NCI-H226 (cell line): ENCODE measurements around the gene CFAP251.
"Not testable (repeated sequence)": the region's sequence is repeated elsewhere in the genome, so short reads cannot be mapped to it uniquely, and the experiment has no call there.

ENCODE experiments used
- DNase-seq: peaks from one replicate; pipeline ENCODE4 v3.0.0-alpha.2; 2015

Gene CFAP251

DNA sequence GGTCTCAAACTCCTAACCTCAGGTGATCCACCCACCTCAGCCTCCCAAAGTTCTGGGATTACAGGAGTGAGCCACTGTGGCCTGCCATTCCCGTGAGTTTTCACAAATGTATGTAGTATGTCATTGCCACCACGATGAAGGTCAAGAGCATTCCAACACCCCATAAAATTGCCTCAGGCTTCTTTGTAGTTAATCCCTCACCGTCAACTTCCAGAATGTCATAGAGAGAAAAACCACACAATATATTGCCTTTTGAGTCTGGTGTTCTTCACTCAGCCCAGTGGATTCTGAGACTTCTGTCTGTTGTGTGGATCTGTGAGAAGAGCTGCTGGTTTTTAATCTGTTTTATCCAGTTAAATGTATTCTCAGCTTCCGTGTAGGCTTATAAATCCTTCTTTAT lies 12.6 kb upstream of the CFAP251 start:
- DNase-seq, result no peak

DNA sequence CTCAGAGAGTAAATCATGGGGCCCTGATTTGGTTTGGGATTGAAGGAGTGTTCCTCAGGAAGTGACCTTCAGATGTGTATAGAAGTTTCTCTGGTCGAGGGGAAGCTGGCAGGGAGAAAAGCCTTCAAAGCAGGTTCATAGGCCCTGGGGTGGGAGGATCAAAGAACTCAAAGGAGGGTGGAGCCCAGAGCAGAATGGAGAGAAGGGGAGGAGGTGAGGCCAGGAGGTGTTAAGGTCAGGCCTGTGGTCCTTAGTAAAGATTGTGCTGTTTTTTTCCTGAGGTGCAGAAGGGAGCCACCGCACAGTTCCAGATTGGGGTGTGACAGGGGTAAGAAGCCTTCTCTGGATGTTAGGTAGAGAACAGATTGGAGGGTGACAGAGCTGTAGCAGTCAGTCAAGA lies 9.7 kb upstream of the CFAP251 start:
- DNase-seq, result no peak

DNA sequence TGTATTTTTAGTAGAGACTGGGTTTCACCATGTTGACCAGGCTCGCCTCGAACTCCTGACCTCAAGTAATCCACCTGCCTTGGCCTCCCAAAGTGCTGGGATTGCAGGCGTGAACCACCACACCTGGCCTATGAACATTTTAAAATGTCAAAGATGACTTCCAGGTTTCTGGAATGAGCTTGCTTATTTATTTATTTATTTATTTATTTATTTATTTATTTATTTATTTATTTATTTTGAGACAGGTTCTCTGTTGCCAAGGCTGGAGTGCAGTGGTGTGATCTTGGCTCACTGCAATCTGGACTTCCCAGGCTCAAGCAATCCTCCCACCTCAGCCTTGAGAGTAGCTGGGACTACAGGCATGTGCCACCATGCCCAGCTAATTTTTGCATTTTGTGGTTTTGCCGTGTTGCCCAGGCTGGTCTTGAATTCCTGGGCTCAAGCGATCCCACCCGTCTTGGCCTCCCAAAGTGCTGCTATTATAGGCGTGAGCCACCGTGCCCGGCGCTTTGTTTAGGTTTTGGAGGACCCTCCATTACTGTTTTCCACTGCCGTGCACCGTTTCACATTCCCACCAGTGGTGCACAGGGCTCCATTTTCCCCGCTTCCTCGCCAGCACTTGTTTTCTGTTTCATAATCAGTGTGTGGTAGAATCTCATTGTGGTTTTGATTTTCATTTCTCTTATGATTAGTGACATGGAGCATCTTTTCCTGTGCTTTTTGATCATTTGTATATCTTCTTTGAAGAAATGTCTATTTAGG lies 6.4 kb upstream of the CFAP251 start:
- DNase-seq, result no peak

DNA sequence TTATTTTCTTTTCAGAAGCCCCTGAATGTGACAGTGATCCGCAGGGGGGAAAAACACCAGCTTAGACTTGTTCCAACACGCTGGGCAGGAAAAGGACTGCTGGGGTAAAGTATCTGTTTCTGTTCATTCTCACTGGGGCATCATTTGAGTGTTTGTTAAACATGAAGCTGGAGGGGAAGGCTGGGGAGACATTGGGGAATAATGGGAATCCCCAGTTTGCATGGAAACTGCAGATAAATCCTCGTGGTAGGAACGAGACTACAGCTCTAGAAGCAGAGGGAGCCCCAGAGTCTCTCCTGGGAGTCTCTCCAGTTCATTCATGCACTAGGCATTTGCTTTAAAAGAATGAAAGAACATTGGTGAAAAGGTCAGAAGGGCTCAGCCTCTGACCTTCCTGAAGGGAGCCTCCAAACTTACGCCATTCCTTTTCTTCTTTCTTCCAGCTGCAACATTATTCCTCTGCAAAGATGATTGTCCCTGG lies 2.5 kb upstream of the CFAP251 start:
- peak; percentile 8 for DNase-seq

DNA sequence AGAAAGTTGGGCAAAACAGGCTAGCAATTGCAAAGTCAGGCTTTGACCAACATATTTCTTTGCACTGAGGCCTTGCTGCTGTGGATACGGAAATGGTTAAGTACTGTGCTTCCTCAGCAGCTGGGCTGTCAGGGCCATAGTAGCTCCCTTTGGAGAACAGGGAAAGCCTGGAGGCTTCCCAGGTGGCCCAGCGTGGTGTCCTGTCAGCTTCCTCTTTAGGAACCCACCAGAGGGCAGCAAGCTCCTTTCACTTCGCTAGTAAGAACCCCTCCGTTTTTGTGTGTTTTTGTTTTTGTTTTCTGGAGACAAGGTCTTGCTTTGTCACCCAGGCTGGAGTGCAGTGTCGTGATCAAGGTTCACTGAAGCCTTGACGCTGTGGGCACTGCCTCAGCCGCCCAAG lies 1.7 kb upstream of the CFAP251 start:
- DNase-seq, result no peak

DNA sequence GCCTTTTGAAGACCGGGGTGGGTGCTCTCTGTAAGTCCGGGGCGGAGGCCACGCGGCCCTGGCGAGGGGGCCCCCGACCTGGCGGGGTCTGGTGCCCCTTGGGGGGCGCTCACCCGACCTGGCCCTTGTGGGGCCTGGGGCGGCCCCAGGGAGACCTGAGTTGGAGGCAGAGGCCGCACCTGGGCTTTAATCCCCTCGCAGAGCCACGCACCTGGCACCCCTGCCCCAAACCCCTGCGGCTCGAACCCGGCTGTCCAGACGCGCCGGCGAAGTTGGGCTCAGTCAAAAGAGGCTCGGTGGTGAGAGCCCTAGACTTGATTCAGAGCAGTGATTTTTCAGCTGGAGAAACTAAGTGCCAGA lies 267 bp downstream of the CFAP251 start:
- DNase-seq, result no peak

DNA sequence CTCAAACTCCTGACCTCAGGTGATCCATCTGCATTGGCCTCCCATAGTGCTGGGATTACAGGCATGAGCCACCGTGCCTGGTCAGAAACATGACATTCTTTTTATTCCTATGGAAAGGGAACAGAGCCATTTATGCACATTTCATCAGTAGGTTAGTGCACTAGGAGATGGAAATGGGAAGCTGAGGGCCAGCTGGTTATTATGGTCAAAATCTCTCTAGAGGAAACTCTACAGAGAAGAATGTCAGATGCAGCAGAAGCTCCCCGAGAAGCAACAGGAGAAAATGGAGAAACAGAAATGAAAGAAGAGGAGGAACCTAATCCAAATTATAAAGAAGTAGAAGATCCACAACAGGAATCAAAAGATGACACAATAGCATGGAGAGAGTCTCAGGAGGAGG lies 2.7 kb downstream of the CFAP251 start:
- DNase-seq, result no peak

DNA sequence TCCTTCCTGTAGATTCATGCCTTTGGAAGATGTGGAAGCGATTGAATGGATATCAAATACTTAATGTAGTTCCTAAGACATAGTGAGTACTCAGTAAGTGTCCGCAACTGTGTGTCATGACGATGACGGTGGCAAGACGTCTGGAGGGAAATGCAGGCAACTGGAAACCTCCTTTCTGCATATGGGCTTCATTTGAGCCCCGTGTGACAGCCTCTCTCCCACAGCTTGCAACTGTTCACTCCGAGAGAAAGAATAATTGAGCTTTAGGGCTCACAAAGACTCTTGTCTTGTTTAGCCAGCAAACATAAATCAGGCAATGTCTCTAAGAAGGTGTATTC lies 6.9 kb downstream of the CFAP251 start:
- DNase-seq, result no peak

DNA sequence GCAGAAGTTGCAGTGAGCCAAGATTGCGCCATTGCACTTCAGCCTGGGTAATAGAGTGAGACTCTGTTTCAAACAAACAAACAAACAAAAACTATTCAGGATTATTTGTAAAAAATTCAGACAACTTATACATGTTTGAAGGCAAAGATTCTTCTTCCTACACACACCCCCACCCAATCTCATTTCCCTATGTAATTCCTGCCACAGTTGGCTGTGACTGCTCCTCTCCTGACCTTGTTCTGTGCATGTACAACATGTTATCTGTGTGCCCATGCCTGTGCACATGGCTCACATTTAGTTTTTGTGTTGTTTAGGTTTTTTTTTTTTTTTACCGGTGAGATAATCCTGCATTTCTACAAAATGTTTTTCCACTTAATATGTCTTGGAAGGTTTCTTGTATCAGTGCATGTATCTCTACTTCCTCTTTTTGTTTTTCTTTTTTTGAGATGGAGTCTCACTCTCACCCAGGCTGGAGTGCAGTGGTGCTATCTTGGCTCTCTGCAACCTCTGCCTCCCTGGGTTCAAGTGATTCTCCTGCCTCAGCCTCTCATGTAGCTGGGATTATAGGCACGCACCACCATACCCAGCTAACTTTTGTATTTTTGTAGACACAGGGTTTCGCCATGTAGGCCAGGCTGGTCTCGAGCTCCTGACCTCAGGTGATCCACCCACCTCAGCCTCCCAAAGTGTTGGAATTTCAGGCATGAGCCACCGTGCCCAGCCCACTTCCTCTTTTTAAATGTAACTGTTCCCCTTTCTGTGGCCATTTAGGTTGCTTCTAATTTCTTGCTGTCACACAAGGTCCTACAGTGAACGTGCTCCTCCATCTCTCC lies 8.7 kb downstream of the CFAP251 start:
- DNase-seq, result no peak

DNA sequence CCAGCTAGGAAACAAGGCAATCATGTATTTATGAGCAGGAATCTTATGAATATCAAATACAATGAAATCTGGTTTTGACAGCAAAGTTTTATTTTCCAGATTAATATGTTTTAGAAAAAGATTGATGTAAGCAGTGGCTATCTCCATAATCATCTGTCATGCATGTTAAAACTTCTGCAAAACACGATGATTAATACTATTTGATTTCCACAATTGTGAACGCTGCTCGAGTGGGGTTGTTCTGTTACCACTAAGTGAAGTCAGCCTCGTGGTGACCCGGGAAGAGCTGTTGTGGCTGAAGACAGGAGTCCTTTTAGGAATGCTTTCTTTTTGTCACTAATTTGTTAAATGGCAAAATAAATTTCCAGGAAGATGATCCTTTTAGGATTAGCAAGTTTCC lies 9.4 kb downstream of the CFAP251 start:
- no peak for DNase-seq

DNA sequence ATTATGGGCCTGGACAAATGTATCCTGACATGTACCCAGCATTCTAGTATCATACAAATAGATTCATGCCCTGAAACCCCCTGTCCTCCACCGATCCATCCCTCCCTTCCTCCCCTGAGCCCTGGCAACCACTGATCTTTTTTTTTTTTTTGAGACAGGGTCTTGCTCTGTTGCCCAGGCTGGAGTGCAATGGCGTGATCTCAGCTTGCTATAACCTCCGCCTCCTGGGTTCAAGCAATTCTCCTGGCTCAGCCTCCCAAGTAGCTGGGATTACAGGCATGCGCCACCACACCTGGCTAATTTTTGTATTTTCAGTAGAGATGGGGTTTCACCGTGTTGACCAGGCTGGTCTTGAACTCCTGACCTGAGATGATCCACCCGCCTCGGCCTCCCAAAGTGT lies 11.2 kb downstream of the CFAP251 start:
- not testable (repeated sequence) for DNase-seq

DNA sequence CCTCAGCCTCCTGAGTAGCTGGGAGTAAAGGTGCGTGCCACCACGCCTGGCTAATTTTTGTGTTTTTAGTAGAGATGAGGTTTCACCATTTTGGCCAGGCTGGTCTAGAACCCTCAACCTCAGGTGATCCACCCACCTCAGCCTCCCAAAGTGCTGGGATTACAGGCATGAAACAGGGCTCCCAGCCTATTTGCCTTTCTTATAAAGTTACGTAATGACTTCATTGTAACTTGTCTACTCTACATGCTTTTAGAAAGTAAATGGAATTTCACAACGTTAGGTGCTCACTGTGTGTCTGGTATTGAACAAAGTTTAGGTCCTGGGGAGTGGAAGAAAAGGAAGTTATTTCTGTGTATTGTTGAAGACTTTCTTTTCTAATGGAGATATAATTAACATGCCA lies 12.5 kb downstream of the CFAP251 start:
- no peak for DNase-seq

DNA sequence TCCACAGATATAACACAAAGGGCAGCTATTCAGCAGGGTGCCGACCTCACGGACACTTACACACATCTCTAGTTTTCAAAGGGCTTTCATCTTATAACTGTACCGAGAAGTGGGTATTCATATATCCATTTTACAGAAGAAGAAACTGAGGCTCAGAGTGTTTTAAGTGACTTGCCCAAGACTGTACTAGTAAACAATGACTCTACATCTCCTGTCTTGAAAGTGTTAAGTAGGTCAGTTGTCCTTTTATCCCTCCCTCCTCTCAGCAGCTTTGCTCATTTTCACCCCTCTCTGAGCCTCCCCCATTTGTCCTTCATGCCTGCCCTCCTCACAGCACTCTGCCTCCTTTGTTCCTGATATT lies 13.8 kb downstream of the CFAP251 start:
- no peak for DNase-seq

DNA sequence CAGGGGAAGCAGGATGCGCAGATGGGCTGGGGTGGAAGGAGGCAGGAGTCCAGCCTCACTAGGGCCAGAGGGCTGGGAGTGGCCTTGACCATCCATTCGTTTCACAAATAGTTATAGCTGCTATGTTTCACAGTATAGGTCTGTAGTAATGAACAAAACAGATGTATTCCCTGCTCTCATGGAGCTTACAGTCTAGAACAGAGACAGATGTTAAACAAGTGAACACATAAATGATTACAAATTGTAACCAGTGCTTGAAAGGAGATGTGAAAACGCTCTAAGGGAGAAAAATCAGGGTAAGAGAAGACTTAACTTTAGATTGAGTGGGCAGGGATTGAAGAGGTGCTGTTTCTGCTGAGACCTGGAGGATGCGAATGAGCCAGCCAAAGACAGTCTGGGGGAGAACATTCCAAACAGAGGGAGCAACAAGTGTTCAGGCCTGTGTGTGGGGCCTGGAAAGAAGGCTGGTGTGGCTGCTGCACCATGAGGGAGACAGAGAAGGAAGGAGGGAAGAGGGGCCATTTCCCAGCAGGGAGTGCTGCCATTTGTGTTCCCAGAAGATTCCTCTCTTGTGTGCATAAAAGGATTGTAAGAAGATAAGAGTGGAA lies 14.6 kb downstream of the CFAP251 start:
- DNase-seq, result no peak

DNA sequence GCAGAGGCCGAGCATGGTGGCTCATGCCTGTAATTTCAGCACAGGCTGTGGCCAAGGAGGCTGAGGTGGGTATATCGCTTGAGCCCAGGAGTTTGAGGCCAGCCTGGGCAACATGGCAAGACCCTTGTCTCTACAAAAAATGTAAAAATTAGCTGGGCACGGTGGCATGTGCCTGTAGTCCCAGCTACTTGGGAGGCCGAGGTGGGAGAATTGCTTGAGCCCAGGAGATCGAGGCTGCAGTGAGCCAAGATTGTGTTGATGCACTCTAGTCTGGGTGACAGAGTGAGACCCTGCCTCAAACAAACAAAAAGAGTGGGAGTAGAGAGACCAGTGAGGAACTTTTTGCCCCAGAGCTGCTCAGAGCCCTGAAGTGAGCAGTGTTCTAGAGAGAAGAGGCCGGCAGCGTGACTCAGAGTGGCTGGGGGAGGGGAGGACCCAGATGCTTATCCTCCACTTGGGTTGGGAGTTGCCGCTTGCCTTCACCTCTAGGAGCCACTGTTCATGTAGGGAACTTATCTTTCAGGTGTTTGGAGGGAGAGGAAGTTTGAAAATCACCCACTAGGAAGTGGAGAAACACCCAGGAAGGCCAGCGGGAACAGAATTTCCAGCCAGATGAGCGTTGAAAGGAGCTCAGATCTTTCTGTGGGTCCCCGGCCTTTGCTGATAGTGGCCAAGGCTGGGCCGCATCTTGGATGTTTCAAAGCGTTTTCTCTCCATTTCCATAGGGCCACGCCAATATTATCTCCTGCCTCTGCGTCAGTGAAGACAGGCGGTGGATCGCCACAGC lies 15.3 kb downstream of the CFAP251 start:
- DNase-seq, result no peak

DNA sequence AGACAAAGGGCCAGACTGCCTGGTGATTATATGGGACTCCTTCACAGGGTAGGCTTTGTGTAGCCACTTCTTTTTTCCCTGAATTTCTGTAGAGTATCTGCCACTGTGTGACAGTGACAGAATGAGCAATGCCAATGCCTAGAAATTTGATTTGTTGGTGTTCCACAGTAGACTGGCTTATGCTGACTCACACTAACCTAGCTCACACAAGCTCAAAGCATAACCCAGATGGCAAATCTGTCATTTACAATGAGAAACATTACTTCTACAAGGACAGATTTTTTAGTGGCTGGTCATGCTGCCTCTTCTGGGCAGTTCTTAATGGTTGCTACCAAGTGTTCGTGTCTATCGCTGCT lies 15.9 kb downstream of the CFAP251 start:
- DNase-seq, result no peak

DNA sequence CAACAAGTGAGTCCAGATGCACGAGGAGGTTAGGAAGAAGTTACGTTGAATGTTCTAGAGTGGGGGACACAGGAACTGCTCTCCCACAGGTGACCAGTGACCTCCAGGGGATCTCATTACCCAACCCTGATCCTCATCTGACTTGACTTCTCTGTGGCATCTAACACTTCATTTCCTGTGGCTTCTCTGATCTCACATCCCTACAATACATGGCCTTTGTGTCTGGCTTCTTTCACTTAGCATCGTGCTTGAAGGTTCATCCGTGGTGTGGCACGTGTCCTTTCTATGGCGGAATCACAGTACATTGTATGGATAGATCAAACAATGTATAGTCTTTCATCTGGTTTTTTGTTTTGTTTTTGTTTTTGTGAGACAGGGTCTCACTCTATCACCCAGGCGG lies 19.3 kb downstream of the CFAP251 start:
- DNase-seq, result no peak

DNA sequence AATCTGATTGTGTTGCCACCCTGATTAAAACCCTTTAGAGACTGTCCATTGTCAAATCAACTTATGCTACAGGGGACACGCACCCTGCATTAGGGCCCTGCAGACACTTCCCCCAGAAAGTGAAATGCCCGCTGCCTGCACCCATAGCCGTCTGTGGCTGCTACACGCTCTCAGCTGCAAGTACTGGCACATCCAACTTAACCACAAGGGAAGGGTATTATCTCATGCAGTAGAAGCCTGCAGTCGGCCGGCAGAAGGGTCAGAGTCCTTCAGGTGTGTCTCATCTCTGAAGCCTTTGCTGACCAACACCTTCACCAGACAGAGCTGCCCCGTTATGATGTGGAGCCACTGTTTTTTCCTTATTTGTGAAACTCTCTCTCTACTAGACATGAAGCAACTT lies 20.8 kb downstream of the CFAP251 start:
- no peak for DNase-seq

DNA sequence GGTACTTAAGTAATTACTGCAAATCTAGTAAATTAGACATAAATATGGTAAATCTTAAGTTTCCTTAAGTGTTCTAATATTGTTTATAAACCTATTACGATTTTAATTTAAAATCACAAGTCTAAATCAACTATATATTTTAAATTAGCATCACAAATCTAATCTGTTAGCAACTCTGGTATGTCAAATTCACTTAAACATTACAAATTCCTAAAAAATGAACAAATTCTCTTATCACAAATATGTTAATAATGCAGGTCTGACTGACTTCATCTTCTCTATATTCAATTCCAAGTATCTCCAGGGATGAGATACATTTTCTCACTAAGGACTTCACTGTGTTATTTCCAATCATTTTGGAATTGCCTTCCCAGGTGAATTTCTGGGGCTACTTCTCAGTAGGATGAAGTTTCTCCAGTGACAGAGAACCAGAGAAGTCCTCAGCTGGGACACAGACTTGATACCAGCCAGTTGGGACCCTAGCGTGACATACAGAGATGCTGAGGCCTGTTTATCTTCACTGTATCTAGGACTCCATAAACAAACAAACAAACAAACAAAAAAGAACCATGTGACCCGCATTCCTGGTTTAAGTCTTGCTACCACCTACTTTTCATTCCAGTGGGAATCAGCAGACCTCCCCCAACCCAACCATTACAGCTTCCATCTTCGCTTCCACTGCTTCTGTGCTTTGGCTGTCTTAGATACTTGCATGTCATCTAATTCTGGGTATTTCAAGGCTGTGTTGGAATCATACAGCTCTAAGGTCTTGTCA lies 21.8 kb downstream of the CFAP251 start:
- DNase-seq, result no peak

DNA sequence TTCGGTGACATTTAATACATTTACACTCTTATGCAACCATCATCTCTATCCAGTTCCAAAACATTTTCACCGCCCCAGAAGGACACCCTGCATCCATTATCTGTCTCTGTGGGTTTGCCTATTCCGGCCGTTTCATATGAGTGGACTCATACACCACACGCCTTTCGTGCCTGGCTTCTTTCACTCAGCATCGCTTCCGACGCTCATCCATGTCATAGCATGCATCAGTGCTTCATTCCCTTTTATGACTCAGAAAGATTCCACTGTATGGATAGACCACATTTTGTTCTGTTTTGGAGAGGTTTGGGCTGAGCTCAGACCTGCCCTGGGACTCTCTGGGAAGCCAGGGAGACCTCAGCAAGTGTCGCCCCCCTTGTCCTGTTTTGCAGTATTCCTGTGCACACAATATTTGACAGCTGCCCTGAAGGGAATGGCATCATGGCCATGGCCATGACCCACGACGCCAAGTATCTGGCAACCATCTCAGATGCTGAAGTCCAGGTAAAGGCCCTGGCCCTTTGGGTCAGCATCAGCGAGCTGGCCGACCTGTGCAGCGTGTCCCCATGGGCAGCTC lies 23.8 kb downstream of the CFAP251 start:
- DNase-seq, result no peak

DNA sequence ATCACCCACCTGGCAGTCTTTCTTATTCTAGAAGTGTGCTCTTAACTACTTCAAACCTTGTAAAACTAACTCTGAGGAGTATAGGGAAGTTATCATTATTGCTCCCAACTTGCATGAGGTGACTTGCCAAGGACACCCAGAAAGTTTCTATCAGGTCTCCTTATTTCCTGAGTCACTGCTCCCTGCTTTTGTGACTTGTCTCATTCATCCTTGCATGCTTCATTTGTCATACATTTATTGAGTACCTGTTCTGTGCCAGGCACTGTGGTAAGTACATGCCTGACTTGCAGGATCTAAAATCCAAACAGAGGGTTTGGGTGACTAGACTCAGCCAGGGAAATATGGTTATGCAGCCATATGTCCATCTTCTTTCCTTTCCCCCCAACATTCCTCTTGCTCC lies 25.5 kb downstream of the CFAP251 start:
- DNase-seq, result no peak

DNA sequence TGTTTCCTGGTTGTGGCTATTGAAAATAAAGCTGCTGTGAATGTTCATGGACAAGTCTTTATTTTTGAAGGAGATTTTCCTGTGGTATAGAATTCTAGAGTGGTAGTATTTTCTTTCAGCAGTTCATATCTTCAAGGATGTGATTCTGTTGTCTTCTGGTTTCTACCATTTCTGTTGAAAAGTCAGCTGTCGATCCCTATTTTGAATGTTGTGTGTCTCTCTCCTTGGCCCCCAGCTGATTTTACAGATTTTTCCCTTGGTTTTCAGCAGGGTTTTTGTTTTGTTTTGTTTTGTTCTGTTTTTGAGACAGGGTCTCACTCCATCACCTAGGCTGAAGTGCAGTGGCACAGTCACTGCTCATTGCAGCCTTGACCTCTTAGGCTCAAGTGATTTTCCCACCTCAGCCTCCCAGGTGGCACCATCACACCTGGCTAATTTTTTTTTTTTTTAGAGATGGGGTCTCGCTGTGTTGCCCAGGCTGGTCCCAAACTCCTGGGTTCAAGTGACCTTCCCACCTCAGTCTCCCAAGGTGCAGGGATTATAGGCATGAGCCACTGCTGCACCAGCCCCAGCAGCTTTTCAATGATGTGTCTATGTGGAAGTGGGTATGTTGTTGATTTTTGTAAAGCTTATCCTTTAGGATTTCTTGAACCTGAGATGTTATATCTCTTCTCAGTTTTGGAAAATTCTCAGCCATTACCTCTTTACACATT lies 28.1 kb downstream of the CFAP251 start:
- DNase-seq, result no peak
